ENCODE results near the gene SLC22A13.

SLC22A13 gene

GRCh38 chr3:38247366-38248035, 18.1 kb upstream of the SLC22A13 start:
- peak overlapping the region; percentile 39 for H3K27ac Mint-ChIP-seq

GRCh38 chr3:38250198-38250597, 15.4 kb upstream of the SLC22A13 start:
- no peak overlapping the region for H3K27ac Mint-ChIP-seq
- no peak for DNase-seq
- peaks cover 25% of the 10 kb centered on the region for H3K4me1 Mint-ChIP-seq (ENCODE audit: low read depth)
- H3K4me3 Mint-ChIP-seq = no peak overlapping the region
- no peaks in the 10 kb centered on the region for H3K9me3 Mint-ChIP-seq
- H3K27me3 Mint-ChIP-seq = no peaks in the 10 kb centered on the region
- H3K36me3 Mint-ChIP-seq (ENCODE audit: low read depth) = peaks cover 96% of the 10 kb centered on the region

More at GRCh38 chr3:38247366-38248035, 18.1 kb upstream of the SLC22A13 start:
- Mint-ChIP-seq H3K4me3 (no peak overlapping the region), H3K27me3 (no peaks in the 10 kb centered on the region), H3K9me3 (no peaks in the 10 kb centered on the region), H3K36me3 (ENCODE audit: low read depth) (peaks cover 88% of the 10 kb centered on the region), H3K4me1 (ENCODE audit: low read depth) (peaks cover 9% of the 10 kb centered on the region)
- DNase-seq = no peak

GRCh38 chr3:38251197-38251596, 14.4 kb upstream of the SLC22A13 start:
- Mint-ChIP-seq H3K27me3 (no peaks in the 10 kb centered on the region), H3K9me3 (no peaks in the 10 kb centered on the region), H3K4me1 (ENCODE audit: low read depth) (peaks cover 33% of the 10 kb centered on the region), H3K27ac (no peak overlapping the region), H3K4me3 (no peak overlapping the region), H3K36me3 (ENCODE audit: low read depth) (peaks cover 97% of the 10 kb centered on the region)
- DNase-seq = no peak

- Mint-ChIP-seq H3K4me3 (no peak overlapping the region), H3K4me1 (ENCODE audit: low read depth) (peaks cover 46% of the 10 kb centered on the region), H3K9me3 (no peaks in the 10 kb centered on the region), H3K36me3 (ENCODE audit: low read depth) (peaks cover 78% of the 10 kb centered on the region), H3K27ac (no peak overlapping the region), H3K27me3 (no peaks in the 10 kb centered on the region)
- no peak for DNase-seq
Observed at GRCh38 chr3:38253704-38254103, 11.9 kb upstream of the SLC22A13 start.

- H3K9me3 Mint-ChIP-seq = no peaks in the 10 kb centered on the region
- H3K4me1 Mint-ChIP-seq (ENCODE audit: low read depth) = peaks cover 49% of the 10 kb centered on the region
- H3K4me3 Mint-ChIP-seq = no peak overlapping the region
- H3K27ac Mint-ChIP-seq = no peak overlapping the region
- DNase-seq = no peak
- no peaks in the 10 kb centered on the region for H3K27me3 Mint-ChIP-seq
- H3K36me3 Mint-ChIP-seq (ENCODE audit: low read depth) = peaks cover 66% of the 10 kb centered on the region
Observed at GRCh38 chr3:38254872-38255271, 10.7 kb upstream of the SLC22A13 start.

GRCh38 chr3:38255627-38256026, 10.0 kb upstream of the SLC22A13 start:
- no peaks in the 10 kb centered on the region for H3K27me3 Mint-ChIP-seq
- DNase-seq = no peak
- peaks cover 59% of the 10 kb centered on the region for H3K36me3 Mint-ChIP-seq (ENCODE audit: low read depth)
- peak overlapping the region; percentile 6 for H3K27ac Mint-ChIP-seq
- peaks cover 56% of the 10 kb centered on the region for H3K4me1 Mint-ChIP-seq (ENCODE audit: low read depth)
- H3K4me3 Mint-ChIP-seq = no peak overlapping the region
- H3K9me3 Mint-ChIP-seq = no peaks in the 10 kb centered on the region

GRCh38 chr3:38257583-38257982, 8.0 kb upstream of the SLC22A13 start:
- H3K4me3 Mint-ChIP-seq = no peak overlapping the region
- peaks cover 44% of the 10 kb centered on the region for H3K36me3 Mint-ChIP-seq (ENCODE audit: low read depth)
- no peak for DNase-seq
- H3K9me3 Mint-ChIP-seq = no peaks in the 10 kb centered on the region
- H3K27ac Mint-ChIP-seq = no peak overlapping the region
- H3K27me3 Mint-ChIP-seq = no peaks in the 10 kb centered on the region
- H3K4me1 Mint-ChIP-seq (ENCODE audit: low read depth) = peaks cover 56% of the 10 kb centered on the region

GRCh38 chr3:38260474-38260873, 5.1 kb upstream of the SLC22A13 start:
- Mint-ChIP-seq H3K27ac (no peak overlapping the region), H3K9me3 (no peaks in the 10 kb centered on the region), H3K27me3 (no peaks in the 10 kb centered on the region), H3K36me3 (ENCODE audit: low read depth) (peaks cover 15% of the 10 kb centered on the region), H3K4me1 (ENCODE audit: low read depth) (peaks cover 39% of the 10 kb centered on the region), H3K4me3 (no peak overlapping the region)
- no peak for DNase-seq

GRCh38 chr3:38264353-38264771, 1.2 kb upstream of the SLC22A13 start:
- Mint-ChIP-seq H3K4me3 (no peak overlapping the region), H3K36me3 (ENCODE audit: low read depth) (peaks cover 4% of the 10 kb centered on the region), H3K4me1 (ENCODE audit: low read depth) (peaks cover 28% of the 10 kb centered on the region), H3K27ac (no peak overlapping the region), H3K27me3 (no peaks in the 10 kb centered on the region), H3K9me3 (no peaks in the 10 kb centered on the region)
- DNase-seq = no peak

GRCh38 chr3:38264779-38265178, 833 bp upstream of the SLC22A13 start:
- H3K27me3 Mint-ChIP-seq = no peaks in the 10 kb centered on the region
- no peak overlapping the region for H3K4me3 Mint-ChIP-seq
- no peak for DNase-seq
- no peak overlapping the region for H3K27ac Mint-ChIP-seq
- no peaks in the 10 kb centered on the region for H3K9me3 Mint-ChIP-seq
- peaks cover 4% of the 10 kb centered on the region for H3K36me3 Mint-ChIP-seq (ENCODE audit: low read depth)
- peaks cover 24% of the 10 kb centered on the region for H3K4me1 Mint-ChIP-seq (ENCODE audit: low read depth)

- H3K27ac Mint-ChIP-seq = no peak overlapping the region
- no peaks in the 10 kb centered on the region for H3K9me3 Mint-ChIP-seq
- no peak overlapping the region for H3K4me3 Mint-ChIP-seq
- peaks cover 18% of the 10 kb centered on the region for H3K4me1 Mint-ChIP-seq (ENCODE audit: low read depth)
- no peak for DNase-seq
- H3K27me3 Mint-ChIP-seq = no peaks in the 10 kb centered on the region
- peaks cover 3% of the 10 kb centered on the region for H3K36me3 Mint-ChIP-seq (ENCODE audit: low read depth)
Observed at GRCh38 chr3:38266810-38267209, 1.2 kb downstream of the SLC22A13 start.

- Mint-ChIP-seq H3K27me3 (no peaks in the 10 kb centered on the region), H3K9me3 (no peaks in the 10 kb centered on the region), H3K27ac (peak overlapping the region; percentile 42), H3K4me3 (no peak overlapping the region), H3K4me1 (ENCODE audit: low read depth) (peaks cover 18% of the 10 kb centered on the region), H3K36me3 (ENCODE audit: low read depth) (peaks cover 2% of the 10 kb centered on the region)
- no peak for DNase-seq
Observed at GRCh38 chr3:38267662-38268061, 2.0 kb downstream of the SLC22A13 start.

GRCh38 chr3:38268087-38268486, 2.5 kb downstream of the SLC22A13 start:
- no peak for DNase-seq
- H3K36me3 Mint-ChIP-seq (ENCODE audit: low read depth) = peaks cover 2% of the 10 kb centered on the region
- no peak overlapping the region for H3K4me3 Mint-ChIP-seq
- no peaks in the 10 kb centered on the region for H3K27me3 Mint-ChIP-seq
- no peaks in the 10 kb centered on the region for H3K9me3 Mint-ChIP-seq
- H3K4me1 Mint-ChIP-seq (ENCODE audit: low read depth) = peaks cover 16% of the 10 kb centered on the region
- H3K27ac Mint-ChIP-seq = no peak overlapping the region

- no peak for DNase-seq
- no peaks in the 10 kb centered on the region for H3K9me3 Mint-ChIP-seq
- H3K36me3 Mint-ChIP-seq (ENCODE audit: low read depth) = peaks cover 2% of the 10 kb centered on the region
- peaks cover 16% of the 10 kb centered on the region for H3K4me1 Mint-ChIP-seq (ENCODE audit: low read depth)
- H3K27me3 Mint-ChIP-seq = no peaks in the 10 kb centered on the region
- H3K4me3 Mint-ChIP-seq = no peak overlapping the region
- H3K27ac Mint-ChIP-seq = no peak overlapping the region
Observed at GRCh38 chr3:38268522-38268921, 2.9 kb downstream of the SLC22A13 start.

- no peaks in the 10 kb centered on the region for H3K27me3 Mint-ChIP-seq
- no peaks in the 10 kb centered on the region for H3K9me3 Mint-ChIP-seq
- no peak overlapping the region for H3K4me3 Mint-ChIP-seq
- H3K4me1 Mint-ChIP-seq (ENCODE audit: low read depth) = peaks cover 14% of the 10 kb centered on the region
- DNase-seq = no peak
- peaks cover 5% of the 10 kb centered on the region for H3K36me3 Mint-ChIP-seq (ENCODE audit: low read depth)
- H3K27ac Mint-ChIP-seq = no peak overlapping the region
Observed at GRCh38 chr3:38270606-38271005, 5.0 kb downstream of the SLC22A13 start.

GRCh38 chr3:38271553-38271952, 5.9 kb downstream of the SLC22A13 start:
- Mint-ChIP-seq H3K36me3 (ENCODE audit: low read depth) (peaks cover 5% of the 10 kb centered on the region), H3K4me3 (no peak overlapping the region), H3K27ac (no peak overlapping the region), H3K9me3 (no peaks in the 10 kb centered on the region), H3K4me1 (ENCODE audit: low read depth) (peaks cover 14% of the 10 kb centered on the region), H3K27me3 (no peaks in the 10 kb centered on the region)
- no peak for DNase-seq

Measured in activated T-cell treated with anti-CD3 and anti-CD28 coated beads, Interleukin-2, amount 50 U/mL, for 24 hours (primary cell).